KMS-11 (cell line): ENCODE results near the gene FANCD2.
"Not testable (repeated sequence)": the region's sequence is repeated elsewhere in the genome, so short reads cannot be mapped to it uniquely, and the experiment has no call there.

Experiments
- H2AFZ ChIP-seq: fragments of 200-600 bp; sonication (generic); 2 replicates; pipeline ENCODE4 v1.6.1; 2016; ENCODE audit warnings: antibody characterized with exemption, mixed run types, low read depth
- H3K27ac ChIP-seq: fragments of 200-600 bp; sonication (generic); 2 replicates; pipeline ENCODE4 v1.6.1; 2016; ENCODE audit warnings: mild to moderate bottlenecking, mixed run types
- H3K27me3 ChIP-seq: fragments of 200-600 bp; sonication (generic); 2 replicates; pipeline ENCODE4 v1.6.1; 2017; ENCODE audit warnings: mild to moderate bottlenecking, low read depth, mixed run types, moderate library complexity; ENCODE audit not compliant: insufficient read depth
- H3K36me3 ChIP-seq: fragments of 200-600 bp; sonication (generic); 2 replicates; pipeline ENCODE4 v1.6.1; 2017; ENCODE audit warnings: mild to moderate bottlenecking, mixed run types; ENCODE audit not compliant: insufficient read depth
- H3K4me1 ChIP-seq: fragments of 200-600 bp; sonication (generic); 2 replicates; pipeline ENCODE4 v1.6.1; 2016; ENCODE audit warnings: mild to moderate bottlenecking, low read depth, mixed run types; ENCODE audit not compliant: poor library complexity, severe bottlenecking
- H3K4me2 ChIP-seq: fragments of 200-600 bp; sonication (generic); 2 replicates; pipeline ENCODE4 v1.7.0; 2016; ENCODE audit warnings: mild to moderate bottlenecking, mixed run types
- H3K4me3 ChIP-seq: fragments of 200-600 bp; sonication (generic); IDR thresholded peaks from 2 replicates; pipeline ENCODE4 v1.6.1; 2017; ENCODE audit warnings: low read depth, low read length, mixed read lengths; ENCODE audit not compliant: insufficient read depth
- H3K79me2 ChIP-seq: fragments of 200-600 bp; sonication (generic); 2 replicates; pipeline ENCODE4 v1.6.1; 2016; ENCODE audit warnings: low read depth, mixed run types; ENCODE audit not compliant: insufficient read depth
- H3K9ac ChIP-seq: fragments of 200-600 bp; sonication (generic); 2 replicates; pipeline ENCODE4 v1.6.1; 2016; ENCODE audit warnings: mild to moderate bottlenecking, mixed run types
- H4K20me1 ChIP-seq: fragments of 200-600 bp; sonication (generic); 2 replicates; pipeline ENCODE4 v1.6.1; 2016; ENCODE audit warnings: mild to moderate bottlenecking, mixed run types; ENCODE audit not compliant: insufficient read depth
- TF ChIP-seq, protein P1 (sequence below): fragments of 200-600 bp; sonication (generic); conservative IDR thresholded peaks from 2 replicates; pipeline ENCODE4 v1.6.1; 2017; ENCODE audit warnings: low read depth, mild to moderate bottlenecking, antibody characterized with exemption, low read length, moderate library complexity, mixed read lengths

FANCD2 gene

DNA sequence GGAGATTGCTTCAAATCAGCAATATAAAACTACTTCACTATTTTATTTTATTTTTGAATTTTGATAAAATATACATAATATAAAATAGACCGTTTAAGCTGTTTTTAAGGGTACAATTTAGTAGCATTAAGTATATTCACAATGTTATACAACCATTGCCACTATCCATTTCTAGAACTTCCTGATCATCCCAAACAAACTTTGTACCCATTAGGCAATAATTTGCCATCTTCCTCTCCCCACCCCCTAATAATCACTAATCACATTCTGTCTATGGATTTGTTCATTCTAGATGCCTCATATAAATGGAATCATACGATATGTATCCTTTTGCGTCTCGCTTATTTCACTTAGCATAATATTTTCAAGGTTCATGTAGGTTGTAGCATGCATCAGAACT lies 28.9 kb downstream of the FANCD2 start:
- no peak overlapping the region for H3K4me2 ChIP-seq

DNA sequence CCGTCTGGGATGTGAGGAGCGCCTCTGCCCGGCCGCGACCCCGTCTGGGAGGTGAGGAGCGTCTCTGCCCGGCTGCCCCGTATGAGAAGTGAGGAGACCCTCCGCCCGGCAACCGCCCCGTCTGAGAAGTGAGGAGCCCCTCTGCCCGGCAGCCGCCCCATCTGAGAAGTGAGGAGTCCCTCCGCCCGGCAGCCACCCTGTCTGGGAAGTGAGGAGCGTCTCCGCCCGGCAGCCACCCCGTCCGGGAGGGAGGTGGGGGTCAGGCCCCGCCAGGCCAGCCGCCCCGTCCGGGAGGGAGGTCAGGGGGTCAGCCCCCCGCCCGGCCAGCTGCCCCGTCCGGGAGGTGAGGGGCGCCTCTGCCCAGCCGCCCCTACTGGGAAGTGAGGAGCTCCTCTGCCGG lies 43.8 kb downstream of the FANCD2 start:
- H3K9ac ChIP-seq, H3K36me3 ChIP-seq, H3K4me1 ChIP-seq, H3K79me2 ChIP-seq, H4K20me1 ChIP-seq, H3K27me3 ChIP-seq, H2AFZ ChIP-seq, H3K4me2 ChIP-seq, H3K27ac ChIP-seq, H3K4me3 ChIP-seq: not testable (repeated sequence)

More for the DNA sequence above, 28.9 kb downstream of the FANCD2 start:
- TF ChIP-seq, protein P1, sequence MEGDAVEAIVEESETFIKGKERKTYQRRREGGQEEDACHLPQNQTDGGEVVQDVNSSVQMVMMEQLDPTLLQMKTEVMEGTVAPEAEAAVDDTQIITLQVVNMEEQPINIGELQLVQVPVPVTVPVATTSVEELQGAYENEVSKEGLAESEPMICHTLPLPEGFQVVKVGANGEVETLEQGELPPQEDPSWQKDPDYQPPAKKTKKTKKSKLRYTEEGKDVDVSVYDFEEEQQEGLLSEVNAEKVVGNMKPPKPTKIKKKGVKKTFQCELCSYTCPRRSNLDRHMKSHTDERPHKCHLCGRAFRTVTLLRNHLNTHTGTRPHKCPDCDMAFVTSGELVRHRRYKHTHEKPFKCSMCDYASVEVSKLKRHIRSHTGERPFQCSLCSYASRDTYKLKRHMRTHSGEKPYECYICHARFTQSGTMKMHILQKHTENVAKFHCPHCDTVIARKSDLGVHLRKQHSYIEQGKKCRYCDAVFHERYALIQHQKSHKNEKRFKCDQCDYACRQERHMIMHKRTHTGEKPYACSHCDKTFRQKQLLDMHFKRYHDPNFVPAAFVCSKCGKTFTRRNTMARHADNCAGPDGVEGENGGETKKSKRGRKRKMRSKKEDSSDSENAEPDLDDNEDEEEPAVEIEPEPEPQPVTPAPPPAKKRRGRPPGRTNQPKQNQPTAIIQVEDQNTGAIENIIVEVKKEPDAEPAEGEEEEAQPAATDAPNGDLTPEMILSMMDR: no peak
- H3K27ac ChIP-seq: no peak overlapping the region
- no peaks in the 10 kb centered on the region for H3K4me1 ChIP-seq
- no peak overlapping the region for H3K4me3 ChIP-seq
- no peaks in the 10 kb centered on the region for H3K79me2 ChIP-seq
- H3K9ac ChIP-seq: no peak overlapping the region
- no peaks in the 10 kb centered on the region for H4K20me1 ChIP-seq
- no peaks in the 10 kb centered on the region for H3K27me3 ChIP-seq
- H2AFZ ChIP-seq: no peak overlapping the region
- no peaks in the 10 kb centered on the region for H3K36me3 ChIP-seq

DNA sequence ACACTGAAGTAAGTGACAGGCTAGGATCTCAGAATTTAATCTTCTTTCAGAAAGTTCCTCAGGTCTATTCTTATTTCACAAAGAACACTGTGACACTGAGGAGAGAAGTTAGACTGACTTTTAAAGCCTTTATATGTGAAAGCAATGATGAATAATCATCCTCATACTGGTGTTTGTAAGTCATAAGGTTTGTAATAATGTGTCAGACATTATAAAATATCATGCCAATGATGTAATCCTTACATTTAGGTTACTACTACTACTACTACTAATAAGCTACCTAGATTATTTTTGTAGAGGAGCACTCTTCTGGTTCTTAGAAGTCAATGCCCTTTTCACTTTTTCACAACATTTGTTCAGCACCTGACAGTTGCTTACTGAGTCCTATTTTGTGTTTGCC lies 48.4 kb downstream of the FANCD2 start:
- no peaks in the 10 kb centered on the region for H3K79me2 ChIP-seq
- no peaks in the 10 kb centered on the region for H4K20me1 ChIP-seq
- H3K9ac ChIP-seq: no peak overlapping the region
- H3K4me2 ChIP-seq: no peak overlapping the region
- no peaks in the 10 kb centered on the region for H3K36me3 ChIP-seq
- H3K4me3 ChIP-seq: no peak overlapping the region
- no peaks in the 10 kb centered on the region for H3K27me3 ChIP-seq
- TF ChIP-seq, protein P1: no peak
- no peak overlapping the region for H2AFZ ChIP-seq
- H3K4me1 ChIP-seq: no peaks in the 10 kb centered on the region
- no peak overlapping the region for H3K27ac ChIP-seq

DNA sequence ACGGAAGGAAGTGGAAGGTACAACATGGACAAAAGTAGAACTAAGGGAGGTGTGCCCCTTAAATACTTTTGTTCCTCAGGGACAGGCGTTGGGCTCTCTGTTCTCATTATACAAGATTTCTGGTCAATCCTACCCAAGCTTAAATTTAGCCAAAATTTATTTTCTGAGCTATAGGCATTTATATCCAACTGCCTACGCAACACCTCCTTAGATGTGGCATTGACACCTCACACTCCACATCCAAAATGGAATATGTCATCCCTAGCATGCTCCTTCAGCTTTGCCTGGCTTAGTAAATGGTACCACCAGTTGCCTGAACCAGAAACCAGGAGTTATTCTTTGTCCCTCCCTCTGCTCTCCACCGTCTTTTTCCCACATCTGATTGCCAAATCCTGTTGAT lies 55.6 kb downstream of the FANCD2 start:
- no peaks in the 10 kb centered on the region for H3K36me3 ChIP-seq
- no peaks in the 10 kb centered on the region for H3K4me1 ChIP-seq
- H2AFZ ChIP-seq: no peak overlapping the region
- TF ChIP-seq, protein P1: no peak
- H3K9ac ChIP-seq: no peak overlapping the region
- no peaks in the 10 kb centered on the region for H4K20me1 ChIP-seq
- H3K27me3 ChIP-seq: no peaks in the 10 kb centered on the region
- no peaks in the 10 kb centered on the region for H3K79me2 ChIP-seq
- H3K4me2 ChIP-seq: no peak overlapping the region
- no peak overlapping the region for H3K27ac ChIP-seq
- no peak overlapping the region for H3K4me3 ChIP-seq

DNA sequence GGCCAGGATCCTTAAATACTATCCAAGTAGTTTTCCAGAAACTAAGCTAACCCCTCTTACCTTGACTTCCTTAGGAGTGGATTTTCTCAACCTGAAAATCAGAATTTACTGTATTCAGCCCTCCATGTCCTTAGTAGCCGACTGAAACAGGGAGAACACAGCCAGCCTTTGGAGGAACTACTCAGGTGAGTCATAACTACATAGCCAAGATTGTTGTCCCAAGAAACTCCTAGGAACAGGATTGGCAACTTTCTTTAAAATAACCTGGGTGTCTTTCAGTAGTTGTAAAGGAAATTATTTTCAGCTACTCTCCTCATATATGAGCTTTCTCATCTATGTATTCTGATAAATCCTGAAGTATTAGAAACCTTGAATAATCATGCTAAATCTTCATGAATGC lies 59.5 kb downstream of the FANCD2 start:
- TF ChIP-seq, protein P1: no peak

More for the DNA sequence above, 59.5 kb downstream of the FANCD2 start:
- Histone ChIP-seq H2AFZ (no peak overlapping the region), H3K4me1 (no peaks in the 10 kb centered on the region), H3K9ac (no peak overlapping the region), H3K79me2 (no peaks in the 10 kb centered on the region), H3K27ac (no peak overlapping the region), H3K36me3 (no peaks in the 10 kb centered on the region), H3K27me3 (no peaks in the 10 kb centered on the region), H3K4me3 (no peak overlapping the region), H3K4me2 (no peak overlapping the region), H4K20me1 (no peaks in the 10 kb centered on the region)
